T-helper 2 cell treated with Interferon-gamma antibody and Interleukin-4, amounts not matched to agents 5 μg/mL and 100 μg/mL, for 36 hours (primary cell): ENCODE measurements around the gene DCAF11.
A peak's percentile ranks its signal among the peaks of the same experiment; 100 is the strongest.

Experiments
- DNase-seq: peaks from one replicate; pipeline ENCODE4 v3.0.0; 2021; ENCODE audit warnings: low spot score
- H3K27ac Mint-ChIP-seq: one replicate; pipeline ENCODE4 v1.8.0; 2021; ENCODE audit warnings: mild to moderate bottlenecking, mixed read lengths
- H3K27me3 Mint-ChIP-seq: one replicate; pipeline ENCODE4 v1.8.0; 2021; ENCODE audit warnings: low read depth, mixed read lengths
- H3K36me3 Mint-ChIP-seq: one replicate; pipeline ENCODE4 v1.8.0; 2021; ENCODE audit warnings: low read depth, mixed read lengths
- H3K4me1 Mint-ChIP-seq: one replicate; pipeline ENCODE4 v1.8.0; 2021; ENCODE audit warnings: low read depth, mixed read lengths
- H3K4me3 Mint-ChIP-seq: one replicate; pipeline ENCODE4 v1.8.0; 2022; ENCODE audit warnings: mild to moderate bottlenecking, moderate library complexity, mixed read lengths
- H3K9me3 Mint-ChIP-seq: one replicate; pipeline ENCODE4 v1.8.0; 2021; ENCODE audit warnings: mixed read lengths

DCAF11 gene

DNA sequence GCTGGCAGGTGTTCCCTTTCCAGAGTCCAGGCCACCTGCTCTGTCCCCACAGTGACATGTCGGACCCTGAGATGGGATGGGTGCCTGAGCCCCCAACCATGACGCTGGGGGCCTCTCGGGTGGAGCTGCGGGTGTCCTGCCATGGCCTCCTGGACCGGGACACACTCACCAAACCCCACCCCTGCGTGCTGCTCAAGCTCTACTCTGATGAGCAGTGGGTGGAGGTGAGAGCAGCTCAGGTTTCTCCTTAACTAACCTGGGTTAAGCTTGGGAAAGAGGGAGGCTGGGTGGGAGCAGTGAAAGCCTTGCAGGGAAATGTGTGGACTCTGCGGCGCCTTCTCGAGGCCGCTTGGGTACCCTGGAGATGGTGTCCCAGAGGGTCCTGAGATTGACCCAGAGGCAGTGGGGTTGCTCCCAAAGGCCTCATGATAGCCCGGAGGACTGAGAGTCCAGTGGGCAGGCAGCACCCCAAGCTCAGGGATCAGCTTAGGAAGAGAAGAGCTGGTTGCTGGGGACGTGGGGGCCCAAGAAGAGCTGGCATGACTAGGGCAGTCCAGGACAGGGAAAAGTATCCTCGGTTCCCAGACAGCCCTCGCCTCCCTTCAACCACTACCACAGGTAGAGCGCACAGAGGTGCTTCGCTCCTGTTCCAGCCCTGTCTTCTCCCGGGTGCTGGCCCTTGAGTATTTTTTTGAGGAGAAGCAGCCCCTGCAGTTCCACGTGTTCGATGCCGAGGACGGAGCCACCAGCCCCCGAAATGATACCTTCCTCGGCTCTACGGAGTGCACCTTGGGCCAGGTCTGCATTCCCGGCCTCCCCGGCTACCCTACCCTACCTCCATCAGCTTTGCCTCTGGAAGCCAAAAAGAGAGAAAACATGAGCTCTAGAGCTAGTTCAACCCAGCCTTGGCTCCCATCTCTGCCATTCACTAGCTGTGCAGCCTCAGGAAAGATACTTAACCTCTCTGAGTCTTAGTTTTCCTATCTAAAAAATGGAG, 41.4 kb upstream of the DCAF11 start:
- no peaks in the 10 kb centered on the region for H3K9me3 Mint-ChIP-seq
- H3K27ac Mint-ChIP-seq, result no peak overlapping the region
- H3K4me1 Mint-ChIP-seq, result peaks cover 10% of the 10 kb centered on the region
- no peak overlapping the region for H3K4me3 Mint-ChIP-seq
- no peaks in the 10 kb centered on the region for H3K36me3 Mint-ChIP-seq
- no peaks in the 10 kb centered on the region for H3K27me3 Mint-ChIP-seq
- DNase-seq, result no peak

DNA sequence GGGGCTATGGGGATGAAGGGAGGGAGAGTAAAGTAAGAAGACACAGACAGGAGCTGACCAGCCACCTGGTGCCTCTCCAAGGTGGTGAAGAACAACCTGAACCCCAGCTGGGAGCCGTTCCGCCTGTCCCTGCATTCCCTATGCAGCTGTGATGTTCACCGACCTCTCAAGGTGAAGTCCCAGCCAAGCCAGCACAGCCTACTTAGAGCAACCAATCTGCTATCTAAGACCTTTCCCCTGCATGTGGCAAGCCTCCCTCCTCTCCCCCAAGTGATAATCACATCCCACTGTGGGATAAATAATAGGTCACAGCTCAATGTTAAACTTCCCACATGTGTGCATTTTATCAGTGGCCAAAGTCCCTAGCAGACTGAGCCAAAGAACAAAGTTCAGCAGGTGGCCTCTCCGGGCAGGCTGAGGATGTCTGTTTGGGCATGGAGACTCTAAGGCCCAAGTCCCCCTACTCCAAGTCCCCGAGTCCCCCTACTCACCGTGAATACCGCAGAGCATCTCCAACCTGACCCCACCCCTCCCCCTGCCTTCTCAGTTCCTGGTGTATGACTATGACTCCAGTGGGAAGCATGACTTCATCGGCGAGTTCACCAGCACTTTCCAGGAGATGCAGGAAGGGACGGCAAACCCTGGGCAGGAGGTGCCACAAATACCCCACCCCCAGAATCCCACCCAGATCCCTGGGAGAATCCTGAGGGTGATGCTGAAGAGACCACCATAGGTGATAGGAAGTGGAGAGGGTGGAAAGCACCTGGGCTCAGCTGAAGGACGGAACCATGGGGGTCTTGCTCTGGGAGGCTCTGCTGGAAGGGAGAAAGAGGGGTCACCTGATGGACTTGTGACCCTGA, 39.7 kb upstream of the DCAF11 start:
- Mint-ChIP-seq H3K36me3 (no peaks in the 10 kb centered on the region), H3K27me3 (no peaks in the 10 kb centered on the region), H3K4me3 (no peak overlapping the region), H3K27ac (peak overlapping the region; percentile 23), H3K9me3 (no peaks in the 10 kb centered on the region), H3K4me1 (peaks cover 12% of the 10 kb centered on the region)
- DNase-seq, result no peak

DNA sequence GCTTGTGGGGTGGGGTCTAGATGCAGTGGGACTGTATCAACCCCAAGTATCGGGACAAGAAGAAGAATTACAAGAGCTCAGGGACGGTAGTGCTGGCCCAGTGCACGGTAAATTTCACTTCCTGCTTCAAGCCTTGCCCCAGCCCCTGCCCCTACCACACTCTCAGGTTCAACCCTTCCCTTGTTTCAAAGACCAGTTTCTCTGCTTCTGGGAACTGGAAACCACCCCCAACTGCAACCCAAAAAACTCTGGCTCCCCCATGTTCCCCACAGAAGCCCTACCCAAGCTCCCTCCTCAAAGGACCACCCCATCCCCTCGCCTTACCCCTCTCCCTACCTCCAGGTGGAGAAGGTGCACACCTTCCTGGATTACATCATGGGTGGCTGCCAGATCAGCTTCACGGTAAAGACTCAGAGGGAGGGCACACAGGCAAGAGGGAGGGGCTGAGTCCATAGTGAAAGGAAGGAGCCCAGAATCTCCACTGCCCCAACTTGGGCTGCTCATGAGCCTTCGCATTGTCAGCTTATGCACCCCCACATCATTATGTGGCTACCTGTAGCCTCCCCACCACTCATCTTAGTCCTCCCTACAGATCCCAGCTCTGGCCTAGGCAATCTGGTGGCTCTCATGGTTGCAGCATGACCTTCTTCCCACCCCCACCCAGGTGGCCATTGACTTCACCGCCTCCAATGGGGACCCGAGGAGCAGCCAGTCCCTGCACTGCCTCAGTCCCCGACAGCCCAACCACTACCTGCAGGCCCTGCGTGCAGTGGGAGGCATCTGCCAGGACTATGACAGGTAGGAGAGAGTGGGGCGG, 38.9 kb upstream of the DCAF11 start:
- H3K9me3 Mint-ChIP-seq, result no peaks in the 10 kb centered on the region
- peak overlapping the region; percentile 23 for H3K27ac Mint-ChIP-seq
- peak overlapping the region; percentile 34 for H3K4me3 Mint-ChIP-seq
- peaks cover 19% of the 10 kb centered on the region for H3K4me1 Mint-ChIP-seq
- DNase-seq, result no peak
- H3K36me3 Mint-ChIP-seq, result no peaks in the 10 kb centered on the region
- H3K27me3 Mint-ChIP-seq, result no peaks in the 10 kb centered on the region

DNA sequence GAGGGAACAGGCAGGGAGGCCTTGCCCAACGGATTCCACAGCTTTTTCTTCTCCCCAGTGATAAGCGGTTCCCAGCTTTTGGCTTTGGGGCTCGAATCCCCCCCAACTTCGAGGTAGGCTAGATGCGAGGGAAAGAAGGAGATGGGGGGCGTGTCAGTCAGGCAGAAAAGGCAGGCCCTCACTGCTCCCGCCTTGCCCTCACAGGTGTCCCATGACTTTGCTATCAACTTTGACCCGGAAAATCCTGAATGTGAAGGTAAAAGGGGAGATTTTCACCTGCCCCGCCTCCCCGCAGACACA, 38.3 kb upstream of the DCAF11 start:
- no peaks in the 10 kb centered on the region for H3K36me3 Mint-ChIP-seq
- H3K27me3 Mint-ChIP-seq, result no peaks in the 10 kb centered on the region
- H3K9me3 Mint-ChIP-seq, result no peaks in the 10 kb centered on the region
- H3K4me1 Mint-ChIP-seq, result peaks cover 22% of the 10 kb centered on the region
- no peak overlapping the region for H3K4me3 Mint-ChIP-seq
- no peak for DNase-seq
- H3K27ac Mint-ChIP-seq, result no peak overlapping the region

DNA sequence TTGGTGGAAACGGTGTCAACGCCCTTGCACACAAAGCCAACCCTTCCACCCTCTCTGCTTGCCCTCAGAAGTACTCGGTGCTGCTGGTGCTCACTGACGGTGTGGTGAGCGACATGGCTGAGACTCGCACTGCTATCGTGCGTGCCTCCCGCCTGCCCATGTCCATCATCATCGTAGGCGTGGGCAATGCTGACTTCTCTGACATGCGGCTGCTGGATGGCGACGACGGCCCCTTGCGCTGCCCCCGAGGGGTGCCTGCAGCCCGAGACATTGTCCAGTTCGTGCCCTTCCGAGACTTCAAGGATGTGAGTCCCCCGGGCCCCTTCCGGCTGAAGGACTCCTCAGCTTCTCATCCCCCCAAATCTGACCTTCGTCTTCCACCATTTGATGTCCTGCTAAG, 37.5 kb upstream of the DCAF11 start:
- no peaks in the 10 kb centered on the region for H3K36me3 Mint-ChIP-seq
- peaks cover 3% of the 10 kb centered on the region for H3K27me3 Mint-ChIP-seq
- no peaks in the 10 kb centered on the region for H3K9me3 Mint-ChIP-seq
- H3K4me1 Mint-ChIP-seq, result peaks cover 26% of the 10 kb centered on the region
- DNase-seq, result no peak
- H3K27ac Mint-ChIP-seq, result no peak overlapping the region
- H3K4me3 Mint-ChIP-seq, result no peak overlapping the region

DNA sequence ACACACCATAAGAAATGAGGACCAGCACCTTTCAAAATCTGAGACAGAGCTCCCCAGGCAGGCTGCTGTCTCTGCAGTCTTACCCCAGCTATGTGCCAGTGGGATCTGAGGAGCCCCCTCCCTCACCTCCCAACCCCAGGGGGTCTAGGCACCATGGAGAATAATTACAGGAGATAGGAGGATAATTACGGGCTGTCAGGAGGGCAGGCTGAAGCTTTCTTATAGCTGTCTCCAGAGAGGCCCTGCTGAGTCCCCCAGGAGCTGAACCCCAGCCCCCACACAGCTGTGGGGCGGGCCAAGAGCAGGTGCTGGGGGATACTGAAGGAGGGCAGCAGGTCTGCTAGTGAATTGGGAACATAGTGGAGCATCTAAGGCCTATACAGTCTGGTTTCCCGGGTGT, 36.4 kb upstream of the DCAF11 start:
- no peak overlapping the region for H3K27ac Mint-ChIP-seq
- H3K9me3 Mint-ChIP-seq, result no peaks in the 10 kb centered on the region
- H3K36me3 Mint-ChIP-seq, result no peaks in the 10 kb centered on the region
- H3K4me1 Mint-ChIP-seq, result peaks cover 29% of the 10 kb centered on the region
- H3K4me3 Mint-ChIP-seq, result no peak overlapping the region
- peaks cover 5% of the 10 kb centered on the region for H3K27me3 Mint-ChIP-seq
- no peak for DNase-seq

DNA sequence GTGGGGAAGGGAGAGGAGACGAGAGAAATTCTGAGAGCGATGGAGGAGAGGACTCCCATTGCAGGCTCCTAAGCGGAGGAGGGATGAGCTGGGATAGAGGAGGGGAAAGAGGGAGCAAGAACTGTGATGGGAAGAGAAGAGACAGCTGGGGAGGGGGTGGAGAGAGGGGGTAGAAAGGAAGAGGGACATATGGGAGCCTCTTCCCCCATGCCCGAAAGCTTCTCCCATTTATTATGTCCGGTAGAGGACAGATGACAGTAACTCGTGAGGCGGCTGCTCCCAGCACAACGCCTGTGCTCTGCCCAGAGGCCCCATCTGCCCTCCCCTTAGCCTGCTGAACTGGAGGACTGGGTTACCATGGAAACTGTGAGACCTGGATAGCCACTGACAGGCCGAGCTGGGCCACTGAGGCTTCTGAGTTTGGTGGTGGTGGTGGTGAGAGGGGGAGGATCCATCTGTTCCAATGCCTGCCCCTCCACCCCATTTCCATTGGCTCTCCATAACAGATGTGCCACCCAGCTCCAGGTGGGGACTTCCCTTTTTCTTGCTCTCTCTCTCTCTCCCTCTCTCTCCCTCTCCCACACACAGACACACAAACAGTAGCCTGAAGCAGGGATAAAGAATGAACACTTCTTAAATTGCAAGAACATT, 35.0 kb upstream of the DCAF11 start:
- Mint-ChIP-seq H3K27me3 (peaks cover 5% of the 10 kb centered on the region), H3K27ac (peak overlapping the region; percentile 58), H3K4me3 (no peak overlapping the region), H3K4me1 (peaks cover 29% of the 10 kb centered on the region), H3K9me3 (no peaks in the 10 kb centered on the region), H3K36me3 (no peaks in the 10 kb centered on the region)
- DNase-seq, result no peak

DNA sequence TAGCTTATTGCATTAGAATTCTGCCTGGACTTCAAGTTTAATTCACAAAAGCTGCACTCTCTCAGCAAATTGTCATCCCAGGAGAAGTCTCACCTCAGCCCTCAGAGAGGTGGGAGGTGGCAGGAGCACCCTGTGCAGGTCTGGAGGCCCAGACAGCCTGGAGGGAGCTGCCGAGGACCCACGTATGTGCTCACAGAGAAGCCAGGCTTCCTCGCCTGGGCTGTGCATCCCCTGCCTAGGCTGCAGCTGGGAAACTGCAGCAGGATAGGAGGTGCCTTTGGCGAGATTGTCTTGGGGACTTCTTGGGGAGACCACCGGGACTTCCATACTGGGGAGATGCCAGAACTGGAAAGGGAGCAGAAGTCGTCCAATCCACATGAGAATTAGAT, 34.4 kb upstream of the DCAF11 start:
- Mint-ChIP-seq H3K4me1 (peaks cover 27% of the 10 kb centered on the region), H3K4me3 (peak overlapping the region; percentile 82), H3K36me3 (no peaks in the 10 kb centered on the region), H3K9me3 (no peaks in the 10 kb centered on the region), H3K27me3 (peaks cover 5% of the 10 kb centered on the region), H3K27ac (peak overlapping the region; percentile 74)
- no peak for DNase-seq

DNA sequence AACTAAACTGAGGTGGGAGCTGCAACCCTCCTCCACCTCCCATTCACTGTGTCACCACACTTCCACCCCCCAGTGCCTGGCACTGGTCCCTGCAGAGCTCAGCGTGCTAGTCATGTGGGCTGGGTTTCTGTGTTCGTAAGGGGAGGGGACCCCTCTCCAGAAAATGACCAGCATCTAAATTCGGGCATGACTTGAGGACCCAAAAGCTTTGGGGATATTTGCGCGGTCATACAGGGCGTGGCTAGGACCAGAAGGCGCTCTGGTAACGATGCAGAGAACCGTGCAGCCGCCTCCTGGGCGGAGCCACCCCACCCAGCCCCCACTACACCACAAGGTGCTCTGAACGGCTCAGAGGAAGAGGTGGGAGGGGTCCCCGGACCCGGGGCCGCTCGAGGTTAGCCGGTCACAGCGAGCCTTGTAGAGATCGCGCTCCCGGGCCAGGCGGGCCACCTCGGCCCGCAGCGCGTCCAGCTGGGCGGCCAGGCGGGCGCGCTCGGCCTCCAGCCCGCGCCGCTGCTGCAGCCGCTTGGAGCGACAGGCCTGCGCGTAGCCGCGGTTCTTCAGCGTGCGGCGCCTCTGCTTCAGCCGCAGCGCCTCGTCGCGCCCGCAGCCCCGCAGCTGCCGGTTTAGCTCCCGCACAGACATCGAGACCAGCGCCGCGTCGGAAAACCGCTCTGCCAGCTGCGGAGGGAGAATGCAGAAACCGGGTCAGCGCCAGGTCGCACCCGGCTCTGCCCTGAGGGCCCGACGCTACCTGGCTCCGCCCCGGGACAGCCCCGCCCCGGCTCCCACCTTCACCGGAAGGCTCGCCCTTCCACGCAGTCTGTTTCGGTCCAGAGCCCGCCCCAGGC, 33.5 kb upstream of the DCAF11 start:
- H3K36me3 Mint-ChIP-seq, result no peaks in the 10 kb centered on the region
- no peaks in the 10 kb centered on the region for H3K9me3 Mint-ChIP-seq
- peak overlapping the region; percentile 74 for H3K27ac Mint-ChIP-seq
- H3K4me3 Mint-ChIP-seq, result peak overlapping the region; percentile 82
- H3K4me1 Mint-ChIP-seq, result peaks cover 19% of the 10 kb centered on the region
- peaks cover 5% of the 10 kb centered on the region for H3K27me3 Mint-ChIP-seq
- peak; percentile 81 for DNase-seq

DNA sequence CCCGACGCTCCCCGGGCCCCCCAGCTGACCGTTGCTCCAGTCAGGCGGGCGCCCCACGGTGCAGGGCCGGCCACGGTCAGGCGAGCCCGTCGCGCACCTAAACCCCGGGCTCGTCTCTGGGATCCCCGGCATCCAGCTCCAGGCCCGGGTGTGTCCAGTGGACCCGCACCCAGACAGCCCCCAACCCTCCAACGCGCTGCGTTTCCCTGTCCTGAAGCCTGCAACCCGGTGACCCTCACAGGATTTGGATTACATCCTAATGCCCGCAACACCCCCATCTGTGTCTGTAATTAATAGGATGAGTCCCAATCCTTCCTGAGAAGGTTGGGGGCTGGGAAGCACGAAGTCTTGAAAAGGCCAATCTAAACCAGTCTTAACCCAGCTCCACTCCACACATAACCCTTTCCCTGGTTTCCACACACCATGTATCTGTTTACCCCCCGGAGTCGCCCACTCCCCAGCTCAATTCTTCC, 32.8 kb upstream of the DCAF11 start:
- Mint-ChIP-seq H3K4me1 (peaks cover 19% of the 10 kb centered on the region), H3K9me3 (no peaks in the 10 kb centered on the region), H3K27me3 (peaks cover 5% of the 10 kb centered on the region), H3K36me3 (no peaks in the 10 kb centered on the region), H3K4me3 (peak overlapping the region; percentile 79), H3K27ac (peak overlapping the region; percentile 79)
- no peak for DNase-seq

DNA sequence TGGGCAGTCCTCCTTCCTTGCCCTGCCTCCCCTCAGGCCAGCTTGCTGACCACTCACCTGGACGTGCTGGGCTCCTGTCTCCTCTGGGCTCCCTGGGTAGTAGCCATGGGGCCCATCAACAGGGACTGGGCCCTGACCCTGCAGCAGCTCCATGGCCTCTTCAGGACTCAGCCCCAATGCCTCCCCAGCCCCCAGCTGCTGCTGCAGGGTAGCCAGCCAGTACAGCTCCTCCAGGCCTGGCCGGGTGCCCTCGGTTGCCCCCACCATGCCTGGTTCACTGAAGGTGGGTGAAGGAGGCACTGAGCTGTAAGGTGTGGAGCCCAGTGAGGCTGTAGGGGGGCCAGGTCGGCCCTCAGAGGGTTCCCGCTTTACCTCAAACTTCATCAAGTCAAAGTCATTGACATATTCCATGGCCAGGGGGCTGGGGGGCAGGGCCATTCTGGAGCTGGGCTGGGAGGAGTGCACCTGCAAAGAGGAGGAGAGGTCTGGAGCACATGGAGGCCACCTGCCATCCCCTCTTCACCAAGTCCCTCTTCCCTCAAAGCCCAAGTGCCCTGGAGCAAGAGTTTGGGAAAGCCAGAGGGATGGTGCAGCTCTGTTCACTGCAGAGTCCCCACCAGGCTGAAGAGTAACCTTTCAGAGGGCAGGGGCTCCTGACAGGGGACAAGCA, 32.0 kb upstream of the DCAF11 start:
- Mint-ChIP-seq H3K36me3 (no peaks in the 10 kb centered on the region), H3K4me1 (peaks cover 19% of the 10 kb centered on the region), H3K27me3 (peaks cover 5% of the 10 kb centered on the region), H3K9me3 (no peaks in the 10 kb centered on the region), H3K4me3 (peak overlapping the region; percentile 79), H3K27ac (peak overlapping the region; percentile 79)
- no peak for DNase-seq

DNA sequence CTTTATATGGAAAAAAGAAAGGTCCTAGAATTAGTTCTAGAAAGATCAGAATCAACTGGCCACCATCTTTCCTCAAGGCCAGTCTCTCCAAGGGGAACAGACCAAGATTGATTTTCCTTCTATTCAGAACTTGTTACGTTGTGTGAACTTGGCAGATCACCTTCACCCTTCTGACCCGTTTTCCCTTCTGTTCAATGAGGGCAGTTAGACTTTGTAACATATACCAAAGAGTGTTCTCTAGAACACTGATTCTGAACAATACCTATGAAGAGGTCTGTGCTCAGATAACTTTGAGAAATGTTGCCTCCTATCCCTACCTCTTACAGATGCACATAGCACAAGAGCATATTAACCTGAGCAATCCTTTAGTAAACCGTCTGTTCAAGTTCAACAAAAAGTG, 31.1 kb upstream of the DCAF11 start:
- Mint-ChIP-seq H3K27ac (no peak overlapping the region), H3K4me3 (no peak overlapping the region), H3K36me3 (no peaks in the 10 kb centered on the region), H3K9me3 (no peaks in the 10 kb centered on the region), H3K4me1 (peaks cover 19% of the 10 kb centered on the region), H3K27me3 (peaks cover 5% of the 10 kb centered on the region)
- DNase-seq, result no peak
